Left cardiac atrium (tissue), 4 donors: Measurements from ENCODE around the gene MEG3. TPM values are rescaled to one million over a fixed set of nuclear protein-coding genes. Genes with fewer than 3 reads are reported as not detected.

Source experiments
- ATAC-seq, 2 donors: fragments of 200-7000 bp; cut with Tn5 transposase; one replicate each; pipeline ENCODE4 v1.9.1; 2020; ENCODE audit warnings: mild to moderate bottlenecking in 2 of 2, moderate library complexity in 2 of 2
- DNase-seq: peaks from one replicate; pipeline ENCODE4 v3.0.0-alpha.2; 2020
- intact Hi-C, 2 donors: fragments of 100-400 bp; cut with DNase I; formaldehyde crosslinking; loops; one replicate each; pipeline versions ENCODE4 v1.14.1 to v1.15.1; 2022 to 2023
- total RNA-seq, 2 donors: library from RNA; stranded (reverse); fragmentation: NEBNext Ultra II Directional; extraction: Animal tissue kit (Norgen Biotek cat#: 25700); gene quantifications; one replicate each; pipeline ENCODE4 v1.2.1, GENCODE V29; 2021
- donor health status: DM: no; HTN: yes; CAD: no.
- donor health status: DM: no; HTN: yes; CAD: no; lungs with severe emphysema.
- donor health status: DM: yes; HTN: yes; CAD: no.
- donor health status: Dilated cardiomyopathy.

Gene MEG3
- total RNA-seq, 2 donors from 2014 or later: 24.7 to 26.3 TPM

- ATAC-seq (no peak), DNase-seq (no peak)
- intact Hi-C loops: no loop called here
These were observed 15.3 kb downstream of the MEG3 start for GRCh38 chr14:100841066-100841760.

- no peak for DNase-seq
- no peak for ATAC-seq
- intact Hi-C loops: no loop called here
These were observed 16.0 kb downstream of the MEG3 start for GRCh38 chr14:100841761-100842403.

GRCh38 chr14:100842799-100843198, 16.9 kb downstream of the MEG3 start:
- intact Hi-C loops: no loop called here
- no peak for DNase-seq
- ATAC-seq: peak; percentile 49 to 65

- DNase-seq (peak; percentile 7), ATAC-seq (no peak)
- intact Hi-C loops: no loop called here
These were observed 18.1 kb downstream of the MEG3 start for GRCh38 chr14:100844082-100844408.

- intact Hi-C loops: no loop called here
- no peak for ATAC-seq
- no peak for DNase-seq
These were observed 18.5 kb downstream of the MEG3 start for GRCh38 chr14:100844421-100844820.

GRCh38 chr14:100844846-100845245, 18.9 kb downstream of the MEG3 start:
- DNase-seq (peak; percentile 4), ATAC-seq (no peak)
- intact Hi-C loops: no loop called here

DNA sequence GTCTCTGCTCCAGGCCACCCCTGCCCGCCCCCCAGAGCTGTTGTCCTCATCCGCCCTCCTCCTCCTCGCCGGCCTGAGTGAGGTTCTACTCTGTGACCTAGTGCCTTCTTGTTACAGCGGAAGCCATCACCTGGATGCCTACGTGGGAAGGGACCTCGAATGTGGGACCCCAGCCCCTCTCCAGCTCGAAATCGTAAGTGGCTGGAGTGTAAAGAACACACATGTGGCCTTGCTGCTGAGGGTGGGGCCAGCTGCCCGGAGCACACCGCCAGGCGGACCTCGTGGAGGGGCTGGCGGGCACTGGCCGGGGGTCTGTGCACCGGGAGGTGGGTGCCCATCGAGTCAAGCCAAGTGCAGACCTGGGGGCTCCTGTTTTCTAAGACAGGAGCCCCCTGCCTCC, 19.4 kb downstream of the MEG3 start:
- DNase-seq (peak; percentile 3), ATAC-seq (no peak)
- intact Hi-C loops: no loop called here

DNA sequence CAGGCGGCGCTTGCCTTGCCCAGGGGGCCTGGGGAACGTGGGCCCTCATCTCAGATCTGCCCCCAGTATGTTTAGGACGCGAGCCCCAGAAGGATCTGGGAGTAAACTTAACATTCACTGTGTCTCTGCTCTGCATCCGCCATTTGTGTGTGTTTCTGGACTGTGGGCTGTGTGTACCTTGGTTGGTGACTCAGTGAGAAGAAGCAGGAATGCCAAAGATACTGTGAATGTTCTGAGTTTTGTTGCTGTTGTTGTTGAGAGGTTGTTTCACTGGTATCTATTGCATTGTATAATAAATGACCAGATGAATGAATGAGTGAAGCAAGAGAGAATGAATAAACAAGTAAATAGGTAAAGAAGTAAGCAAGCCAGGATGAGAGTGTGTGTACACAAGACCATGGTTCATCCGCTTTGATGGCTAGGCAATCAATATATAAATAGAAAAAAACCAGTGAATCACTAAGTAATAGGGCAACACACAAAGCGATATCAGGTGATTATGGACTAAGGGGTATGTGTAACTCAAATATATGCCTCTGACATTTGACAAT, 20.5 kb downstream of the MEG3 start:
- intact Hi-C loops: no loop called here
- peak; percentile 3 for DNase-seq

GRCh38 chr14:100849115-100849781, 23.3 kb downstream of the MEG3 start:
- intact Hi-C loops: no loop called here
- DNase-seq: no peak
- no peak for ATAC-seq

More for the DNA sequence above, 20.5 kb downstream of the MEG3 start:
- no peak for ATAC-seq

GRCh38 chr14:100850841-100851585, 25.1 kb downstream of the MEG3 start:
- intact Hi-C loops: no loop called here
- ATAC-seq (peak; percentile 53 to 77), DNase-seq (peak; percentile 63)

DNA sequence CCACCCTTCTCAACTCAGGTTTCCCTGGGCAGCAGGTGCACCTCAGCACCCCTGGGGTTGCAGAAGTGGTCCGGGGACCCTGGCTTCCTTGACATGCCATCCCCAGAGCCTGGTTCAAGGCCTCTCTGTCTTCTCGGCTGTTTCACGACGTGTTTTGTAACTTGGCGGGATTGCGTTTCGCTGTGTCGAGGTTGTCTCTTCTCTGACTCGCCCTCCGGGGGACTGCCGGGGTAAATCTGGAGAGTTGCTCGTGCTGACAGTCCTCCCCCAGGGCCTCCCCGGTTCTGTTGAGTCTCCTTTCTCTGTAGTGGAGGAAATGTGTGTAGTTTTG, 25.6 kb downstream of the MEG3 start:
- DNase-seq (no peak), ATAC-seq (peak in 1 of 2 donors; percentile 14)
- intact Hi-C loops: no loop called here

DNA sequence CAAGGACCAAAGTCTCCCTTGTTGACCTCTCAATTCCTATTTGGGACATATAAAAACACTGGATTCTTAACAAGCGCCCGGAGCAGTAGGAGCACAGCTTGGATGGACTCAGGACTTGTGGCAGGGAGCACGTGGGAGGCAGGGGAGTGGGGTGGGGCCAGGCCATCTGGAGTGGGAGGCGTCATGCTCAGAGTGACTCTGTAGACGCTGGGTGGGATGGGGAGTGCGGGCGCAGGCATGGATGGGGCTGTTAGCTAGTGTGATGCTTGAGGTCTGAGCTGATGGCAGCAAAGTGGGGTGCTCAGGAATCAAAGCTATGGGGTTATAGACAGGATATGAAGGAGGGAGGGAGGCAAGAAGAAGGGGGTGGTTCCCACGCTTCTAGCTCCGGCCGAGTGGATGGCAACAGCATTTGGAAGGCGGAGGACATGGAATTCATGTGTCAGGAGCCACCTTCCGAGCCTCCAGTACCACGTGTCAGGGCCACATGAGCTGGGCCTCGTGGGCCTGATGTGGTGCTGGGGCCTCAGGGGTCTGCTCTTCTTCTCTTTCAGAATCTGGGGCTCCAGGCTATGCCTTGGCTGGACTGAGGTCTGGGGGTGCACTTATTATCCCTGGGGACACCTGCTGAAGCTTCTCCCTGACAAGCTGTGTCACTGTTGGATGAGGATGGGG, 26.2 kb downstream of the MEG3 start:
- DNase-seq (no peak), ATAC-seq (peak in 1 of 2 donors; percentile 57)
- intact Hi-C loops: no loop called here

DNA sequence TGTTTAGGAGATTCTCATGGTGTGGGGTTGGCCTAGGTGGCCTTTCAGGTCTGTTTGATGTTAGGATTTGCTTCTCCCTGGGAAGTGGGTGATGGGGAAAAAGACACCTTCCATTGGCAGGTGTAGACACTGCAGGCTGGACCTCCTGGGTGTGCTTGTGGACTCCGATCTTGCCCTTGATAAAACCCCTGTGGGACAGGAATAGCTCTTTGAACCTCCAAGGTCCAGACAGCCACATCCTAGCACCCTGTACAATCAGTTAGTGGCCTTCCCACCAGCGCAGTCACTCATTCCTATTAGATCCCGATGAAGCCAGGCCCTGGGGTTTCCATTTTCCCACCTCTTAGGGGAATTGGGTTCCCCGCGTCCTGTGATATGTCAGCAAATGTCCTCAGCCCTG, 28.5 kb downstream of the MEG3 start:
- intact Hi-C loops: no loop called here
- ATAC-seq (no peak), DNase-seq (no peak)

- intact Hi-C loops: no loop called here
- DNase-seq (no peak), ATAC-seq (no peak)
These were observed 29.5 kb downstream of the MEG3 start for GRCh38 chr14:100855256-100855930.

DNA sequence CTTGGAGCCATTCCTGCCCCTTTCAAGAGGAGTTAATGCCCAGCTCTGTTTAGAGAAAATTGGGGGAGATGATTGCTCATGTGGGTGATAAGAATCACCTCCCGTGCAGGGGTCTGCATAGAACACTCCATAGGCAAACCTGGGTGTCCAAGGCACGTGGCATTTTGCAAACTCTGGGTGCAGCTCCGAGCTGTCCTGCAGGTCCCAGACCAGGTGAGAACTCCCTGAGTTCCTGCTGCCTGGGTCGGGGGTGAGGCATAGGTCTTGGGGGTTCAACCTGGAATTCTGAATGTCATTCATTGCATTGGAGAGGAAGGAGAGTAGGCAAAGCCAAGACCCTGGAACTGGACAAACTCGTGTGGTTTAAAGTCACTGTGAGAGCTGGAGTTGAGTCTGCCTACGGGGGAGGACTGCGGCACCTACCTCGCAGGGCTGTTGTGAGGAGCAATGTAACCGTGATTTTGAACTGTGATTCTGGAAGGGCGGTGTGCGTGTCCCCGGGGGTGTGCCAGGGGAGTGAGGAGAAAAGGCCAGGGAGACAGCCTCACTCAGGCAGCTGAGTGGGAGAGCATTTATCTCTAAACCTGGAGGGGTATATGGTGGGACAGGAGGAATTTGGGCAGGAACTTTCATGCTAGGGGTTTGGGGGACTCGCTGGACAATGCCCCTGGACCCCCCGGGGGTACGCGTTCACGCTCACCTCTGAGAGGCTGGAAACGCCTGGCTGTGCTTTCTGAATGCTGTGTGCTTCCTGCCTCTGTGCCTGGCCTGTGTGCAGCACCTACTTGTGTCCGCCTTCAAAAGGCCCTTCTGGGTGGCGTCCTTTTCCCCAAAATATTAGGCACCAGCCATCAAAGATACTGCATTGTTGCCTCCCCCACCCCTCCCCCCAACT, 30.4 kb downstream of the MEG3 start:
- ATAC-seq: no peak
- no peak for DNase-seq
- intact Hi-C loops: no loop called here

DNA sequence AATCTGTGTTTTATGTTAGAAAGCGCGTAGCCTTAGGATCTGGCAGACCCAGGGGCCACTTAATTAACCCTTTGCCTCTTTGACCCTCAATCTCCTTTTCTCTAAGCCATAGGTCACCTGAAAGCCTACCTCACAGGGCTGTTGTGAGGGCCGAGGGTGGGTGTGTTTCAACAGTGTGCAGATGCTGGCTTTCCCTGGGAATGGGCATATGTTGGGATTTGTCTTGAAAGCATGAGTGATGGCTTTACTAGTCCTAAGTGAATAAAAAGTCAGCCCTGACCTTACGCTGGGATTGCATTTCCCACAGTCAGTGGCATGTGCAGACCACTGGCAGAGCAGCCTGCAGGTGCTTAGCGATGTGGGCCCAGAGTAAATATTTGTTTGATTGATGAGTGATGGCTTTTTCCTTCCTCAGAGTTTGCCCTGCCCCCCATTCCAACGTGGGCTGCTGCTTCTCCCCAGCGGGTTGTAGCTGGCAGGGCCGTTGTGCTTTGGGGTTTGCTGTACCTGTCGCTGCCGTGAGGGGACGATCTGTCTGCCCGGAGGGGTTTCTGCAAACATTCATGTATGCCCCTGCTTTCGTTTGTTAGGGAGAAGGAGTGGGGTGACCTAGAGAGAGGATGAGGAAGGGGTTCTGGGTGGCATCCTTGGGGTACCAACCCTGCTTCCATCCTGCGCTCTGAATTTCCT, 31.5 kb downstream of the MEG3 start:
- intact Hi-C loops: no loop called here
- no peak for DNase-seq

More for the DNA sequence above, 31.5 kb downstream of the MEG3 start:
- no peak for ATAC-seq
